Middle frontal gyrus (tissue), 1 donor: ENCODE measurements around the gene C3orf49.

Source experiments
- DNase-seq: peaks from one replicate; pipeline ENCODE4 v3.0.0-alpha.2; 2015; ENCODE audit warnings: low spot score; ENCODE audit errors: extremely low spot score

Gene C3orf49

GRCh38 chr3:63849175-63849574 lies 30.1 kb downstream of the C3orf49 start:
- no peak for DNase-seq

DNA sequence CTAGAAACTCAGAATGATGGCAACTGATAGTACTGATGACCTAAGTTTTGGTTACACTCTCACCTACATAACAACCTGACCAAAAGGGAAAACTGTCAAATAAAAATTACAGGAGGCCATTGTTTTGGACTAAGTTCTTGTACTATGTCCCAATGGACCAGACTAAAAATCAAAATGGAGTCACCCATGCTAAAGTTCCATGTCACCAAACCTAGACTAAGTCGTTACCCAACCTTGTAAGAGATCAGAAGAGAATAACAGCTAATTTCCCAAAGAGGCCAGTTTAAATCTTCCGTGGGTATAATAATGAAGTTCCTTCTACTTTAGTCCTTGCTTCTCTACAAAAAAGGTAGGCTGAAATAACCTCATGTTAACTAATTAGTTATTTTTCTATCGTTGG lies 32.2 kb downstream of the C3orf49 start:
- no peak for DNase-seq

DNA sequence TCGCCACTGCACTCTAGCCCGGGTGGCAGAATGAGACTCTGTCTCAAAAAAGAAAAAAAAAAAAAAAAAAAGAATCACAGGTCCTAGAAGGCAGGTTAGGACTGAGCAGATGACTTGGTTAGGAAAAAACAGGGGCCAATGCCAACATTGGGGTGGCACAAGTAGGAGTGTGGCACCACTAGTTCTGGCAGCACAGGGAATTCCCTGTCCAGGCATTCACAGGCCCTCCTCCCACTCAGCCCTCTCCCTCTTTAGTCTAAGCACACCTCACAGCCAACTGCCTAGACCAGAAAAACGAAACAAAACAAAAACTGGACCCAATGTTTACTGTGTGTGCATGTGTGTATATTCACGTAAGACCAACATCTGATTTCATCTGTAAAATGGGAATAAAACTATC lies 34.0 kb downstream of the C3orf49 start:
- no peak for DNase-seq

GRCh38 chr3:63855333-63855940 lies 36.3 kb downstream of the C3orf49 start:
- DNase-seq = no peak

GRCh38 chr3:63857311-63857710 lies 38.2 kb downstream of the C3orf49 start:
- no peak for DNase-seq

GRCh38 chr3:63860776-63861175 lies 41.7 kb downstream of the C3orf49 start:
- DNase-seq = no peak

- no peak for DNase-seq
These were observed 42.2 kb downstream of the C3orf49 start for GRCh38 chr3:63861306-63861705.

DNA sequence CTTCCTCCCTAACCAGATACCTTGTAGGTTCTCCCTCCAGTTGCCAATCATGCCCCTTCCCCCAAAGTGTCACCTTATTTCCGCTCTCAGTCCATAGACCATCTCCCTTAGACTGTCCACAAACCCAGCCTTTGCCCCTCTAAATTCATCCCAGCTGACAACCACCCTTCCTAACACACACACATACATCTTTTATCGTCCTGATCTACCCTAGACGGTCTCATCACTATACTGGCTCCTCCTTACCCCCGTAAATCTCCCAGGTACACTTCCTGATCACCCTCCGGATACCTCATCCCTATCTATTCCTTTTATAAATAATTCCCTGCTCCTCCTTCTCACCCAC lies 43.7 kb downstream of the C3orf49 start:
- DNase-seq = no peak

GRCh38 chr3:63863150-63864007 lies 44.3 kb downstream of the C3orf49 start, which contains the start of the genes ATXN7 and THOC7:
Gene ATXN7 (plus strand): TSS chr3:63863867. CDS start chr3:63912599, 48,732 bp downstream.
Gene THOC7 (minus strand): TSS chr3:63863805. CDS start chr3:63863790, 15 bp downstream.
- peak; percentile 37 for DNase-seq

GRCh38 chr3:63864008-63864964 lies 45.2 kb downstream of the C3orf49 start:
- no peak for DNase-seq

GRCh38 chr3:63864965-63865327 lies 45.8 kb downstream of the C3orf49 start:
- DNase-seq = no peak

DNA sequence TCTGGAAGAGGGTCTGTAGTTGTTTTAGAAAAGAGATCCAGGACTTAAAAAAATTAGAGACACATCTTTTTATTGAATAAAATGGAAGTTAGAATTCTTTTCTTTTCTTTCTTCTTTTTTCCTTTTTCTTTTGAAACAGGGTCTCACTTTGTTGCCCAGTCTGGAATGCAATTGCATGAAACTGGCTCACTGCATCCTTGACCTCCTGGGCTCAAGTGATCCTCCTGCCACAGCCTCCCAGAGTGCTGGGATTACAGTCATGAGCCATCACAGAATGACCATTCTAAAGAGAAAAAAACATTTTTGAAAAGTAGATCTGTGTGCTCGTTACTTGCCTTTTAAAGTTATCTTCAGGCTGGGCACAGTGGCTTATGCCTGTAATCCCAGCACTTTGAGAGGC lies 48.1 kb downstream of the C3orf49 start:
- DNase-seq = no peak

- no peak for DNase-seq
These were observed 51.0 kb downstream of the C3orf49 start for GRCh38 chr3:63869940-63870614.

DNA sequence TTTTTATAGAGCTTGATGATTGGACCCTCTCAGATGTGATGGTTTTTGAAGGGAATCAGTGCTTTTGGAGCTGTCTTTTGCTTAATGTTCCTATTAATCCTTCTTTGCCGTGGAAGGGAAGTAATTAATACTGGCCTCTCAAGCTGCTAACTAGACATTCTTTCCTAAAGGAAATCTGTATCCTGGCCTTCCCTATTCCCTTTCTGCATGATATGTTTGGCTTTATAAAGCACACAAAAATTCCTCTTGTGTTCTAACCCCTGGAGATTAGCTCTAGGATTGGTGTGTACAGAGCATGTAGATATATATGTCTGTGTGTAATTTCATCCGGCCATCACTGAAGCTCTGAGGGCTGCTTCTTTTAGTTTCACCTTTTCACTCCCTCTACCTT lies 51.5 kb downstream of the C3orf49 start:
- DNase-seq = no peak

GRCh38 chr3:63872135-63872924 lies 53.2 kb downstream of the C3orf49 start:
- no peak for DNase-seq

DNA sequence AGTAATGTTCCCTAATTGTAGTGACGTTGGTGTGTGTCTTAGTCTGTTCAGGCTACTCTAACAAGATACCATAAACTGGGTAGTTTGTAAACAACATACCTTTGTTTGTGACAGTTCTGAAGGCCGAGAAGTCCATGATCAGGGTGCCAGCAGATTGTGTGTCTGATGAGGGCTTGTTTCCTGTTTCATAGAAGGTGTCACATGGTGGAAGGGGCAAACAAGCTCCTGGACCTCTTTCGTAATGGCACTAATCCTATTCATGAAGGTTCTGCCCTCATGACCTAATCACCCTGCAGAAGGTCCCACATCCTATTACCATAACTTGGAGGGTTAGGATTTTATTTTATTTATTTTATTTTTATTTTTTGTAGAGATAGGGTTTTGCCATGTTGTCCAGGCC lies 55.7 kb downstream of the C3orf49 start:
- DNase-seq = no peak

GRCh38 chr3:63875510-63875909 lies 56.4 kb downstream of the C3orf49 start:
- no peak for DNase-seq

DNA sequence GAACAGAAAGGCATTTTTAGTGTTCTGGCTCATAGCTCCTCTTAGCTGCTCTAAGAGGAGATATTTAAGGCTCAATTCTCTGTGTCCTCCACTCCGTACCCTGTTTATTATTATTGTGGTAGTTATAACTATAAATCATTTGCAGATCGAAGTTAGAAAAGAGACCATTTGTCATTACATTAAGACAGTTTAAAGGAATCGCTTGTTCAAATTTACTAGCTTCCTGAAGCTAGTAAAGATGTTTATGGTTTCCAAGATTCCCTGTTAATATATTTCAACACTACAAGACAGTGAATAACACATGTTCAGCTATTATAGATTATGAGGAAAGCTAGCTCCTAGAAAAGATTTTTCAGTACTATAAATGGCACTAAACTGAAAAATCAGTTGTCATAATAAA lies 57.2 kb downstream of the C3orf49 start:
- DNase-seq = no peak

- no peak for DNase-seq
These were observed 58.8 kb downstream of the C3orf49 start for GRCh38 chr3:63877737-63878393.
